ENCODE results near the gene CHPT1.

DNA sequence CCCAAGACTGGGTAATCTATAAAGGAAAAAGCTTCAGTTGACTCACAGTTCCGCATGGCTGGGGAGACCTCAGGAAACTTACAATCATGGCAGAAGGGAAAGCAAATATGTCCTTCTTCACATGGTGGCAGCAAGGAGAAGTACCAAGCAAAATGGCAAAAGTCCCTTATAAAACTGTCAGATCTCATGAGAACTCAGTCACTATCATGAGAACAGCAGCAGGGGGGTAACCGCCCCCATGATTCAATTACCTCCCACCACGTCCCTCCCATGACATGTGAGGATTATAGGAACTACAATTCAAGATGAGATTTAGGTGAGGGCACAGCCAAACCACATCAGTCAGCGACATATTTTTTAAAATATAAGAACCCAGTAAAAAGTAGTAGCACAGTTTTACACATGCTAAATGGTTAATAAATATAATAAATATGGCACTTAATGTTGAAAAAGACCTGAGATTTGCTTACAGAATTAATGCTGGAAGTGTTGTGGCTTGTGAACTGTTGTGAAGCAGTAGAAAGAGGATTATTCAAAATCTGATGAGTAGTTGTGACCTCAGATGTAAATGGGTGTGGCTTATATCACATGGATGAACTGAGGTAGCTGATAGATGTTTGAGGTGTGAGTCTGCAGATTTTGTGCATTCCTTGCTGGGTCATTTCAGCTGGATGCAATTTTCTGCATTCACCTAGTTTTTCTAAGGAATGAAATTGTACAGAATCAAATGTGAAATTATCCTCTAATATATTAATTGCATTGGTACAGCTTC lies 46.9 kb upstream of the CHPT1 start:
- TF ChIP-seq POLR2AphosphoS5 (IDR thresholded peaks at IDR 0.05; ENCODE audit: borderline replicate concordance, low read depth, low read length) (no peak), EZH2 (IDR thresholded peaks at IDR 0.05) (no peak)
